GM12872 (cell line): ENCODE data around the gene PKP3.
A peak's percentile ranks its signal among the peaks of the same experiment; 100 is the strongest.

Experiments
- CTCF ChIP-seq: IDR thresholded peaks from 3 replicates; pipeline ENCODE4 v1.5.1; 2011; ENCODE audit warnings: low read depth, mild to moderate bottlenecking, low read length, moderate library complexity; ENCODE audit not compliant: insufficient read depth

Gene PKP3

GRCh38 chr11:433641-434040 lies 39.6 kb downstream of the PKP3 start:
- no peak for TF ChIP-seq CTCF

- no peak for TF ChIP-seq CTCF
These were observed 40.5 kb downstream of the PKP3 start for GRCh38 chr11:434496-434895.

- no peak for TF ChIP-seq CTCF
These were observed 43.3 kb downstream of the PKP3 start for GRCh38 chr11:437228-437870.

GRCh38 chr11:438101-438844 lies 44.3 kb downstream of the PKP3 start:
- no peak for TF ChIP-seq CTCF

- no peak for TF ChIP-seq CTCF
These were observed 45.5 kb downstream of the PKP3 start for GRCh38 chr11:439315-440064.

GRCh38 chr11:440065-441042 lies 46.3 kb downstream of the PKP3 start:
- TF ChIP-seq CTCF: peak; percentile 28; the same call in 1 of the 3 replicates
